AG04450 (cell line): ENCODE results near the gene PLCG2. TPM values are rescaled to one million over a fixed set of nuclear protein-coding genes. Genes with fewer than 3 reads are reported as not detected.

Experiments used
- CTCF ChIA-PET: fragments of 300-600, 350-600 bp; formaldehyde crosslinking; extraction: SDS; loops from one replicate; lab custom pipeline; 2022; ENCODE audit warnings: antibody characterized with exemption, inconsistent platforms; lab: Charles Lee
- POLR2A ChIA-PET: fragments of 350-600 bp; formaldehyde crosslinking; extraction: SDS; loops from one replicate; lab custom pipeline; 2021; ENCODE audit warnings: antibody characterized with exemption, inconsistent platforms; lab: Yijun Ruan, JAX
- DNase-seq: peaks from one replicate; pipeline ENCODE4 v3.0.0-alpha.2; 2011; ENCODE audit warnings: low read depth, low spot score
- H3K27ac ChIP-seq: one replicate; pipeline ENCODE4 v1.5.1; 2012; ENCODE audit warnings: low read depth, low read length, control low read depth
- H3K27me3 ChIP-seq: one replicate; pipeline ENCODE4 v1.6.0; 2012; ENCODE audit warnings: low read length; ENCODE audit not compliant: control insufficient read depth, insufficient read depth
- H3K4me3 ChIP-seq: 2 replicates; pipeline ENCODE4 v1.5.1; 2011; ENCODE audit warnings: mild to moderate bottlenecking, low read depth, low read length, control low read depth
- H3K9me3 ChIP-seq: 2 replicates; pipeline ENCODE4 v1.5.1; 2012; ENCODE audit warnings: low read length; ENCODE audit not compliant: control insufficient read depth, insufficient read depth
- CTCF ChIP-seq: IDR thresholded peaks from 2 replicates; pipeline ENCODE4 v1.5.1; 2011; ENCODE audit warnings: low read depth, low read length, control low read depth, inconsistent platforms
- polyA plus RNA-seq: library from polyadenylated mRNA; depleted of rRNA; stranded (reverse); fragments of >200 nt; gene quantifications from 2 replicates; pipeline ENCODE4 v1.2.3, GENCODE V29; 2011

The PLCG2 gene
- polyA plus RNA-seq, 1 experiment, result 0.16 TPM

DNA sequence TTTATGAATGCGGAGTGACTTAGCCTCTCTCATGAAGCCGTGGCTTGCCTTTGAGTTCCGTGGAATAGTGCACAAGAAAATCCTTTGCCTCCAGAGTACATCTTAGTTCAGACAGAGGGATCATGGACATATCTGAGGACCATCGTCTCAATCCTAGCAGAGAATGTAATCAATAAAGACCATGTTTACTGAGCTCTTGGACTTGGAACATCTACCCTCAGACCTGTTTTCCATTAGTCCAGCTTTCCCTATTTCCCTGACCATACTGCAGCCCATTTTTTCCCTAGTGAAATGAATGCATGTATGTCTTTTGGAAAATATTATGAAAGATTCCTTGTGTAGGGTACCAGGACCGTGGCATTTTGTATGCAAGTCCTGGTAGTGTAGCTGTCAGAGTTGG lies 90.2 kb downstream of the PLCG2 start:
- ChIA-PET POLR2A (no interaction called here), CTCF (no interaction called here)
- TF ChIP-seq CTCF, result no peak
- no peaks in the 10 kb centered on the region for H3K27me3 ChIP-seq
- no peak overlapping the region for H3K27ac ChIP-seq
- DNase-seq, result no peak
- H3K4me3 ChIP-seq, result no peak overlapping the region
- no peaks in the 10 kb centered on the region; the same call in 1 of the 2 replicates for H3K9me3 ChIP-seq

DNA sequence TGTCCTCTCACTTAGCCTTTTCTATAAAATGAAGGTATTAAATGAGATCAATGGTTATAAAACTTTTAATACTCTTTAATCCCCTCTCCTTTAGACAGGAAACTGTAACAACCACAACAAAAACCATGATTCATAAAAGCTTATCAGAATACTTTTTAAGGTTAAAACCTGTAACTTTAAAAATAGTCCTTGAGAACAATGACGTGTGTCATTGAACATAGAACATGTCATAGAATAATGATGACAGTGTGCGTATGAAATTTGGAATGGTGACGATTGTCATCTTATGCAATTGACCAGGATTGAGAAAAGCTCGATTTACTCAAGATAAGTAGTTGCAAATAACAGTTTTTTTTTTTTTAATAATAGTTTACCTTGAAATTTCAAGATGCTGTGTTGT lies 94.1 kb downstream of the PLCG2 start:
- no peak for TF ChIP-seq CTCF
- CTCF ChIA-PET, result interaction anchor here (0.6 to 2.7 kb wide), 5 partner anchors 9 to 506 kb away, joined by 3 to 10 read pairs (median 4); no protein-coding TSS in a partner anchor
- Histone ChIP-seq H3K27ac (no peak overlapping the region), H3K27me3 (no peaks in the 10 kb centered on the region), H3K9me3 (no peaks in the 10 kb centered on the region), H3K4me3 (no peak overlapping the region)
- no peak for DNase-seq
- POLR2A ChIA-PET, result no interaction called here

GRCh38 chr16:81873843-81874752 lies 95.0 kb downstream of the PLCG2 start:
- CTCF ChIA-PET, result interaction anchor here (0.6 to 2.7 kb wide), 5 partner anchors 8 to 508 kb away, joined by 3 to 10 read pairs (median 4); no protein-coding TSS in a partner anchor
- H3K27ac ChIP-seq, result no peak overlapping the region
- DNase-seq, result no peak
- no peaks in the 10 kb centered on the region for H3K27me3 ChIP-seq
- H3K9me3 ChIP-seq, result no peaks in the 10 kb centered on the region
- TF ChIP-seq CTCF, result peak; percentile 76
- no peak overlapping the region for H3K4me3 ChIP-seq
- POLR2A ChIA-PET, result no interaction called here

- no peak for TF ChIP-seq CTCF
- Histone ChIP-seq H3K9me3 (no peaks in the 10 kb centered on the region), H3K27ac (no peak overlapping the region), H3K4me3 (no peak overlapping the region), H3K27me3 (no peaks in the 10 kb centered on the region)
- ChIA-PET POLR2A (no interaction called here), CTCF (interaction anchor here (1.1 to 2.7 kb wide), 3 partner anchors 11 to 510 kb away, joined by 9 to 10 read pairs (median 10); no protein-coding TSS in a partner anchor)
- no peak for DNase-seq
Observed at GRCh38 chr16:81875461-81875860, 96.4 kb downstream of the PLCG2 start.
